Measurements from ENCODE around the gene PIK3CB. TPM values are rescaled to one million over a fixed set of nuclear protein-coding genes. Genes with fewer than 3 reads are reported as not detected.

Gene PIK3CB
- 10 to 100 TPM; 24.9 to 94.7 (median 36.8) TPM for total RNA-seq

- in situ Hi-C loops (cut with MboI; ENCODE audit: low sequenced_read_pairs in 4 of 4): loop anchor here in 1 of 4 donors (10.0 kb wide), 1 partner anchor 80 kb away; no protein-coding TSS in a partner anchor
- intact Hi-C loops (cut with DNase I; ENCODE audit: low total_unique reads): loop anchor here (1.0 to 5.0 kb wide), 7 partner anchors 28 to 240 kb away; partner anchors contain the start of genes CEP70 and FAIM
Observed at GRCh38 chr3:138834596-138835396, at the start of gene PIK3CB. TSS of gene PIK3CB (minus strand) at chr3:138834928. CDS start at chr3:138759343, 75,585 bp downstream.

DNA sequence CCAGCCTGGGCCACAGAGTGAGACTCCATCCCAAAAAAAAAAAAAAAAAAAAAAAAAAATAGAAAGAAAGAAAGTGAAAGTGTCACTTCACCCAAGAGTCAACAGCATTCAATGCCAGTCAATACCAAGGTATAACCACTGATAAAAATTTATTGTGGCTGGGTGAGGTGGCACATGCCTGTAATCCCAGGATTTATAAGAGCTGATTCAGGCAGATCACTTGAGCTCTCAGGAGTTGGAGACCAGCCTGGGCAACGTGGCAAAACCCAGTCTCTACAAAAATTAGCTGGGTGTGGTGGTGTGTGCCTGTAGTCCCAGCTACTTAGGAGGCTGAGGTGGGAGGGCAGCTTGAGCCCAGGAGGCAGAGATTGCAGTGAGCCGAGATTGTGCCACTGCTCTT is 46.5 kb upstream of the PIK3CB start:
- intact Hi-C loops (cut with DNase I; ENCODE audit: low total_unique reads): no loop called here
- Histone ChIP-seq H3K27ac (no peak overlapping the region), H3K4me3 (no peak overlapping the region), H3K9me3 (no peaks in the 10 kb centered on the region), H3K4me1 (no peaks in the 10 kb centered on the region), H3K27me3 (no peaks in the 10 kb centered on the region), H3K36me3 (no peaks in the 10 kb centered on the region)
- TF ChIP-seq, protein P1, sequence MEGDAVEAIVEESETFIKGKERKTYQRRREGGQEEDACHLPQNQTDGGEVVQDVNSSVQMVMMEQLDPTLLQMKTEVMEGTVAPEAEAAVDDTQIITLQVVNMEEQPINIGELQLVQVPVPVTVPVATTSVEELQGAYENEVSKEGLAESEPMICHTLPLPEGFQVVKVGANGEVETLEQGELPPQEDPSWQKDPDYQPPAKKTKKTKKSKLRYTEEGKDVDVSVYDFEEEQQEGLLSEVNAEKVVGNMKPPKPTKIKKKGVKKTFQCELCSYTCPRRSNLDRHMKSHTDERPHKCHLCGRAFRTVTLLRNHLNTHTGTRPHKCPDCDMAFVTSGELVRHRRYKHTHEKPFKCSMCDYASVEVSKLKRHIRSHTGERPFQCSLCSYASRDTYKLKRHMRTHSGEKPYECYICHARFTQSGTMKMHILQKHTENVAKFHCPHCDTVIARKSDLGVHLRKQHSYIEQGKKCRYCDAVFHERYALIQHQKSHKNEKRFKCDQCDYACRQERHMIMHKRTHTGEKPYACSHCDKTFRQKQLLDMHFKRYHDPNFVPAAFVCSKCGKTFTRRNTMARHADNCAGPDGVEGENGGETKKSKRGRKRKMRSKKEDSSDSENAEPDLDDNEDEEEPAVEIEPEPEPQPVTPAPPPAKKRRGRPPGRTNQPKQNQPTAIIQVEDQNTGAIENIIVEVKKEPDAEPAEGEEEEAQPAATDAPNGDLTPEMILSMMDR (IDR thresholded peaks at IDR 0.05 in 4 of 5, conservative IDR thresholded peaks at IDR 0.05 in 1 of 5): no peak
- TF ChIP-seq POLR2A (IDR thresholded peaks at IDR 0.05): no peak
- DNase-seq: no peak
- ATAC-seq: no peak
- in situ Hi-C loops (cut with MboI; ENCODE audit: low sequenced_read_pairs in 4 of 4): no loop called here

More at GRCh38 chr3:138834596-138835396, at the start of gene PIK3CB:
- peak; percentile 89 to 91 for TF ChIP-seq POLR2A (IDR thresholded peaks at IDR 0.05)
- TF ChIP-seq, protein P1 (IDR thresholded peaks at IDR 0.05 in 4 of 5, conservative IDR thresholded peaks at IDR 0.05 in 1 of 5): peak in 3 of 5 experiments; percentile 0 to 22 (median 8)
- peak; percentile 81 to 88 for DNase-seq
- Histone ChIP-seq H3K9me3 (no peaks in the 10 kb centered on the region), H3K4me1 (peaks cover 11 to 14% of the 10 kb centered on the region in 2 donors), H3K27me3 (no peaks in the 10 kb centered on the region), H3K27ac (peak within 1 kb of the TSS; percentile 88 to 95 (median 93)), H3K36me3 (no peaks in the 10 kb centered on the region), H3K4me3 (peak within 1 kb of the TSS; percentile 63 to 91 (median 78))
- peak; percentile 80 to 82 for ATAC-seq

- no peaks in the 10 kb centered on the region for H3K9me3 ChIP-seq
- no peak overlapping the region for H3K27ac ChIP-seq
- ATAC-seq (no peak), DNase-seq (no peak)
- no peak overlapping the region for H3K4me3 ChIP-seq
- no peaks in the 10 kb centered on the region for H3K36me3 ChIP-seq
- H3K4me1 ChIP-seq: no peaks in the 10 kb centered on the region
- intact Hi-C loops (cut with DNase I; ENCODE audit: low total_unique reads) (no loop called here), in situ Hi-C loops (cut with MboI; ENCODE audit: low sequenced_read_pairs in 4 of 4) (no loop called here)
- TF ChIP-seq POLR2A (IDR thresholded peaks at IDR 0.05): no peak
- TF ChIP-seq, protein P1 (IDR thresholded peaks at IDR 0.05 in 4 of 5, conservative IDR thresholded peaks at IDR 0.05 in 1 of 5): no peak
- H3K27me3 ChIP-seq: no peaks in the 10 kb centered on the region
Observed at GRCh38 chr3:138879541-138880380, 45.0 kb upstream of the PIK3CB start.

- H3K4me1 ChIP-seq: no peaks in the 10 kb centered on the region
- no peak for DNase-seq
- no peak overlapping the region for H3K27ac ChIP-seq
- intact Hi-C loops (cut with DNase I; ENCODE audit: low total_unique reads) (no loop called here), in situ Hi-C loops (cut with MboI; ENCODE audit: low sequenced_read_pairs in 4 of 4) (no loop called here)
- H3K9me3 ChIP-seq: no peaks in the 10 kb centered on the region
- H3K4me3 ChIP-seq: no peak overlapping the region
- no peaks in the 10 kb centered on the region for H3K27me3 ChIP-seq
- no peak for TF ChIP-seq POLR2A (IDR thresholded peaks at IDR 0.05)
- TF ChIP-seq, protein P1 (IDR thresholded peaks at IDR 0.05 in 4 of 5, conservative IDR thresholded peaks at IDR 0.05 in 1 of 5): no peak
- no peak for ATAC-seq
- H3K36me3 ChIP-seq: no peaks in the 10 kb centered on the region
Observed at GRCh38 chr3:138877226-138877625, 42.5 kb upstream of the PIK3CB start.
